GM10266 (cell line): Measurements from ENCODE around the gene BSN.

Experiments
- DNase-seq: peaks from one replicate; pipeline ENCODE4 v3.0.0; 2012; ENCODE audit errors: extremely low spot score
- TF ChIP-seq, protein P1 (sequence below): IDR thresholded peaks from 2 replicates; pipeline ENCODE4 v1.5.1; 2012; ENCODE audit warnings: mild to moderate bottlenecking, low read depth; ENCODE audit not compliant: control insufficient read depth, insufficient read depth; ENCODE audit errors: missing control alignments

The BSN gene

DNA sequence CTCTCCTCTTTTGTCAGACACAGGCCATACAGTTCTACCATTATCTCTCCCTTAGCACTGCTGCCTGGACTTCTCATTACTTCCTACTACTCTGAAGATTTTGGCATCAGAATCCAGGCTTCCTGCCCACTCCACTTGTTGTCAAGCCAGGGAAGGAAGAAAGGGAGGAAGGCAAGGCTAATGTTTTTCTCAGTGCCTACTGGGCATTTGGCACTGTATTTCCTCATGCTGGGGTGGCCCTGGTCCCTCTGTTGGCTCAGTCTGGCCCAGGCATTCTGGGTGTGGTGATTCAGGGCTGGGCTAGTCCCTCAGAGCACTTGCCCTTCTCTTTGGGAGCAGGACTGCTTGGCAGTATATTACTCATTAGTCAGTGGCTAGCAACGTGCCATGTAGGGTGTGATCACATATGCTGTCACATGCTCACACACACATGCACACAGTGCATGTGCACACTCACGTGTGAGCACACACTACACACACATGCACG lies 52.9 kb downstream of the BSN start:
- TF ChIP-seq, protein P1, sequence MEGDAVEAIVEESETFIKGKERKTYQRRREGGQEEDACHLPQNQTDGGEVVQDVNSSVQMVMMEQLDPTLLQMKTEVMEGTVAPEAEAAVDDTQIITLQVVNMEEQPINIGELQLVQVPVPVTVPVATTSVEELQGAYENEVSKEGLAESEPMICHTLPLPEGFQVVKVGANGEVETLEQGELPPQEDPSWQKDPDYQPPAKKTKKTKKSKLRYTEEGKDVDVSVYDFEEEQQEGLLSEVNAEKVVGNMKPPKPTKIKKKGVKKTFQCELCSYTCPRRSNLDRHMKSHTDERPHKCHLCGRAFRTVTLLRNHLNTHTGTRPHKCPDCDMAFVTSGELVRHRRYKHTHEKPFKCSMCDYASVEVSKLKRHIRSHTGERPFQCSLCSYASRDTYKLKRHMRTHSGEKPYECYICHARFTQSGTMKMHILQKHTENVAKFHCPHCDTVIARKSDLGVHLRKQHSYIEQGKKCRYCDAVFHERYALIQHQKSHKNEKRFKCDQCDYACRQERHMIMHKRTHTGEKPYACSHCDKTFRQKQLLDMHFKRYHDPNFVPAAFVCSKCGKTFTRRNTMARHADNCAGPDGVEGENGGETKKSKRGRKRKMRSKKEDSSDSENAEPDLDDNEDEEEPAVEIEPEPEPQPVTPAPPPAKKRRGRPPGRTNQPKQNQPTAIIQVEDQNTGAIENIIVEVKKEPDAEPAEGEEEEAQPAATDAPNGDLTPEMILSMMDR: no peak
- DNase-seq: no peak

DNA sequence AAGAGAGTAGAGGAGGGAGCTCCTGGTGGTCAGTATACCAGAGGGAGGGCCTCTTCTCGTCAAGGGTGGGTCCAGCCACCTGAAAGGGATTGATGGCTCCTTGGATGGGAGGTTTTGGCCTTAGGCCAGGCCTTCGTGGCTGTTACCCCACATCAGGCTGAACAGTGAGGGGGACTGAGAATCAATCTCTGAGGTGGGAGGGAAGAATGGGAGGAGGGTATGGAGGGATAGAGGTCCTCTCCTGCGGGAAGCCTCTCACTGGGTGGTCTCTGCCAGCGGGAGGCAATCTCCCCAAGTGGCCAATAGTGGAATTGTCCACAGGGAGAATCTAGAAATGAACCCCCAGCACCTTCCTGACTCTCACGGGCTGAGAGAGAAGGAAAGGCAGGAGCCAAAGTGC lies 53.5 kb downstream of the BSN start:
- no peak for DNase-seq

DNA sequence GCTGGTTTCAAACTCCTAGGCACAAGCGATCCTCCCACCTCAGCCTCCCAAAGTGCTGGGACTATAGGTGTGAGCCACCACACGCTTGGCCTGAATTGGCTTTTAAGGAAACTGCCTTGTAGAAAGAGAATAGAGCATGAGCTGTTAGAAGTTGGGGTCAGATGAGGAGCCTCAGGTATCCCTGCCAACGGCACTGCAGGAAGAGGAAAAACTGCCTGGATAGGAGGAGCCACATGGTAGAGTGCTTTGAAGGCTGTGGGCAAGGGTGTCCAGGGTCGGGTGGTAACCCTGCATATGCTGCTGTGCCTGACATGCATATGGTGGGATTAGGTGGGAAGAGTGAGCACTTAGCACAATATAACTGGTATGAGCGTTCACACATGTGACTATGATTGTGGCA lies 55.0 kb downstream of the BSN start:
- TF ChIP-seq, protein P1: no peak
- DNase-seq: no peak

More for the DNA sequence above, 53.5 kb downstream of the BSN start:
- TF ChIP-seq, protein P1: no peak

DNA sequence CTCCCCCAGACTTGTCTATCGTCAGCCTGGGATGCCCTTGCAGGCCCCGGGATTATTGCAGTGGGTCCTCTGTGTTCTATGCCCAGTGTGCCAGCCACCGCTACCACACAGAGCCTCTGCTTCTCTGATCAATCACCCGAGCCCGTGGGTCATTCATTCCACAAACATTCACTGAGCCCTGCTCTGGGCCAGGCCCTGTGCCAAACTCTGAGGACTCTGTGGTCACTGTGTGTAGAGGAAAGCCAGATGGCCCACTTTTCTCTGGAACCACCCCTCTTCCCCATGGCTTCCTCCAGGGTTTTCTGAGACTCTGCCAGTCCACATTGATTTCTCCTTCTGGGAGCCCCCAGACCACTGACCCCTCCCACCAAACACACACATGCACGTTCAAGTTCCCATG lies 55.5 kb downstream of the BSN start:
- DNase-seq: no peak
- TF ChIP-seq, protein P1: no peak

DNA sequence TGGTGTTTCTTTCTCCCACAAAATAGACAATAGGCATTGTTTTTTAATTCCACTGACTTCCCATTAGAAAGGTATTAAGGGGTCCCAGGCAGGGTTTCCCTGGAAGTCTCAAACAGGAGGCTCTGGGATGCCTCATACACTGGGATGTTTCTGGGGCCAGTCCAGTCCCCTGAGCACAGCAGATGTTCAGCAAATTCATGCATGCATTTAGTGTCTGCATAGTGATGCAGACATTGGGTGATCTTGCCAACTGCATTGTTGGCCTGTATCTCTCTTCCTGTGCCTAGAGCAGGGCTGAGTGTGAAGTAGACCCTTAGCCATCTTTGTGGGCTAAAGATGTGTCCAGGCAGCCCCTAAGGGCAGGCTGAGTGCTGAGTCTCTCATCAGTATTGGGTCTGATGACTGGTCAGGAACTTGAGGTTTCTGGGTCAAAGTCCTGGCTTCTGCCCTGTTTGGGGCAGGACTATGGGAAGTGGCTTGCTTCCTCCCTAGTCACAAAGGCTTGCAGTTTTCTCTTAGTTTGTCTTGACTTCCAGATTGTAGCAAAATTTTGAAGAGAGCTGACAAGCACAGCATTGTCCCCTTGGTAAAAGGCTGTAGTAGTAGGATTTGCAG lies 56.5 kb downstream of the BSN start:
- DNase-seq: no peak
- TF ChIP-seq, protein P1: no peak

DNA sequence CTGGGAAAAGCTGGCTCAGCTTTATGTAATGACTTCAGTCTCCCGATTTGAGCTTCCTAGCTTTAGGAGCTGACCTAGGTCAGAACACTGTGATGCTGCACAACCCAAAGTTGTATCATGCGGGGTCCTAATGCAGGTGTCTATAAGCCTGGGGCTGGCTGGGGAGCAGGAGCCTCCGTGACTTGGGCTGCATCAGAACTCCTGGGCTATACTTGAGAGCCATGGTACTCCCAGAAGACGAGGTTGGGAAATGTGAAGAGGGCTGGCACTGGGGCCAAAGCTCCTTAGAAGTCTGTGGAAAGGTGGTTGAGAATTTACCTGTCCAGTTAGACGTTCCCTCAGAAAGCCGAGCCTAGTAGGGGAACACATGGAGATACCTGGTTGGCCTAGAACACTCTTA lies 57.0 kb downstream of the BSN start:
- no peak for DNase-seq
- TF ChIP-seq, protein P1: no peak

DNA sequence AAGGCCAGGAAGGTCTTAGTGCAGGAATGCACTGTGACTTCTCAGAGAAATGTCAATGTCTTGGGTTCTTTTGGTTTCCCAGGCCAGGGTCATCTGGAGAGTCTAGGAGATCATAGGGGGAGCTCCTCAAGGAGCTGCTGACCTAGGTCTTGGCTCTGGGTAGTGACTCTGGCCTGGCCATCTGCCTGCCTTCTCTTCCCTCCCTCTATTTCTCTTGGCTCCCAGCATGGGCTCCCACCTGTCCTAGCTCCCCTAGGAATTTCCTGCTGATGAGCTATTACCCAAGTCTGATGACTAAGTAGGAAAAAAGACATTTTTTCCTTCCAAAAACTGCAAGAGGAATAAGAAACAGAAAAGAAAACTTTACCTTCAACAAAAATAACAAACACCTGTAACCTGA lies 57.4 kb downstream of the BSN start:
- no peak for DNase-seq
- TF ChIP-seq, protein P1: no peak
